Endometrium (tissue), 2 donors: ENCODE results near the gene TEKTIP1.
"Not testable (repeated sequence)": the region's sequence is repeated elsewhere in the genome, so short reads cannot be mapped to it uniquely, and the experiment has no call there.

ENCODE experiments used
- FAIRE-seq: peaks from 2 replicates; lab custom pipeline; 2012; peaks lifted over from hg19 to GRCh38; lab: Jason Lieb, UNC
- donor health status: control.
- donor health status: control.

Gene TEKTIP1

GRCh38 chr19:3557461-3558248, 18.7 kb downstream of the TEKTIP1 start, which contains the start of gene MFSD12:
Gene MFSD12, minus strand, starts transcription at chr19:3557586. Its CDS starts 183 bp downstream, at chr19:3557403.
- no peak for FAIRE-seq

GRCh38 chr19:3563709-3564524, 24.9 kb downstream of the TEKTIP1 start:
- FAIRE-seq, result no peak

GRCh38 chr19:3565139-3565538, 26.2 kb downstream of the TEKTIP1 start:
- FAIRE-seq, result no peak

- FAIRE-seq, result not testable (repeated sequence)
These were observed 31.1 kb downstream of the TEKTIP1 start for GRCh38 chr19:3570042-3570441.

- no peak for FAIRE-seq
These were observed 31.6 kb downstream of the TEKTIP1 start for GRCh38 chr19:3570606-3571011.

DNA sequence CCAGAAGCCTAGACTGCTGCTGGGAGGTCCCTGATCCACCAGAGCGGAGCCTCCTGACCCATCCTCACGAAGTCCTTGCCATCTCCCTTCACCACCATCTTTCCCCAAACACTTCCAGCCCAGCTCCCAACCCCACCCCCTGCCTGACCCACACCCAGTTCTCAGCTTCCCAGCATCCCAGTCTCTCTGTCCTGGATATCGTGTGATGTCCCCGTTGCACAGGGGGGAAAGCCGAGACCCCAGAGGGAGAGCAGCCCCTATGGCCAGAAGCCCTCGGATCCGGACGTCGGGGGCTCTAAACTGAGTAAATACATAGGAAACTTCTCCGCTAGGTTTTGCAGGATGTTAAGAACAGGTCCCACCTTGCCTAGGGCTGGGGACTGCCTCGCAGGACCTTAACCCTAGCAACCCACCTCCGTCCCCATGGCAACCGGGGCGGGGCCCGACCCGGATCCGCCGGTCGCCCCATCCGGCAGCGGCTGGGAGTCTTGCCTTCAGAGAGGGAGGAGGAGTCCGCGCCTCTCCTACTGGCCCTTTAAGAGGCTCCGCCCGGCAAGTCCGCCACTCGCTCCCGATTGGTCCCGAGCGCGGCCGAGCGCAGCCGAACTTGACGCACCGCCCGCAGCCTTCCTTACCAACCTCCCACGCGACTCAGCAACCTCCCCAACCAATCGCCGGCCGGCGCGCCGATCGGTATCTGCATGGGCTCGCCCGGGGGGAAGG, 33.3 kb downstream of the TEKTIP1 start:
- FAIRE-seq, result peak; percentile 96

GRCh38 chr19:3572855-3573161, 33.8 kb downstream of the TEKTIP1 start, which contains the start of gene HMG20B:
Gene HMG20B, plus strand, starts transcription at chr19:3572944. Its CDS starts 366 bp downstream, at chr19:3573310.
- FAIRE-seq, result no peak

DNA sequence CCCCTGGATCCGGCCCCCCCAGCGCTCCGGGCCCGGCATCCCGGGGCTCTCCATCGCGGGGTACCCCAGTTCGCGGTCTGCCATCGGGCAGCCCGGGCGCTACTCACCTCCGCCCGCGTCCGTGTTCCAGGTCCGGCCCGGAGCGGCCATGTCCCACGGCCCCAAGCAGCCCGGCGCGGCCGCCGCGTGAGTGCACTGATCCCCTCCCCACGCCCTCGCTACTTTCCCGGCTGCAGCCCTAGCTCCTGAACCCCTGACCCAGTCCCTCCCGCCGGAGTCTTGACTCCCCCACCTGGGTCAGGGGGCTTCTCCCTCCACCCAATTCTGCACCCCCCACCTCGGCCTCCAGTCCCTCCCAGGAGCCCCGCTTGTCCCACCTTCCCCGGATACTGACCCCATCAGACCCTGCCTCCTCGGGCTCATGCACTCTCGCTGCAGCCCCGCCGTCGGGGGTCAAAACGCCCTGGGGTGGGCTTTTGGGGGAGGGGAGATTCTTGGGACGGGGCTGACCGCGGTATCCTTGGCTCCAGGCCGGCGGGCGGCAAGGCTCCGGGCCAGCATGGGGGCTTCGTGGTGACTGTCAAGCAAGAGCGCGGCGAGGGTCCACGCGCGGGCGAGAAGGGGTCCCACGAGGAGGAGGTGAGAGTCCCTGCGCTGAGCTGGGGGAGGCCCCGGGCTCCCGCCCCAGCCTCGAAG, 34.3 kb downstream of the TEKTIP1 start:
- FAIRE-seq, result no peak

DNA sequence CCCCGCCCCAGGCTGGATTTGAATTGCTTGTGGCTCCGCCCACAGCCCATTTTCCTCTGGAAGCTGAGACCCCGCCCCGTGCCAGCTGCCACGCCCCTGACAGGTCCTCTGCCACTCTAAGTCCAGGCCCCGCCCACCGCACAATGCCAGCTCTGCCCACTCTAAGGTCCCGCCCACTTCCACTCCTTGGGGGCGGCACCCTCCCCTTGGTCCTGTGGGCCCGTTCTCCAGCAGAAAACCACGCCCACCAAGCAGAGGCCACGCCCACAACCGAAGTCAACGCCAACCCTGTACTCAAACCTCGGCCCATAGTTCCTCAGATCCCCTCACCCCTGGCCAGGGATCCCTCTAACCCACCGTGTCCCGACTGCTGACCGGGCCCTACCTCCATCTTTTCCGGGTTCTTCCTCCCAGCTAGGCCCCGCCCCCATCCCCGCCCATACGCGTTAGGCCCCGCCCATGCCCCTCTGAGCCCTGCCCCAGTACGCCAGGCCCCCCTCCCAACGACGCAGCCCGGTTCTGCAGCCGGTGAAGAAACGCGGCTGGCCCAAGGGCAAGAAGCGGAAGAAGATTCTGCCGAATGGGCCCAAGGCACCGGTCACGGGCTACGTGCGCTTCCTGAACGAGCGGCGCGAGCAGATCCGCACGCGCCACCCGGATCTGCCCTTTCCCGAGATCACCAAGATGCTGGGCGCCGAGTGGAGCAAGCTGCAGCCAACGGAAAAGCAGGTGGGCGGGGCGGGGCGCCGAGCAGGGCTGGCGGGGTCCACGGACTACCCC, 35.1 kb downstream of the TEKTIP1 start:
- FAIRE-seq, result no peak

DNA sequence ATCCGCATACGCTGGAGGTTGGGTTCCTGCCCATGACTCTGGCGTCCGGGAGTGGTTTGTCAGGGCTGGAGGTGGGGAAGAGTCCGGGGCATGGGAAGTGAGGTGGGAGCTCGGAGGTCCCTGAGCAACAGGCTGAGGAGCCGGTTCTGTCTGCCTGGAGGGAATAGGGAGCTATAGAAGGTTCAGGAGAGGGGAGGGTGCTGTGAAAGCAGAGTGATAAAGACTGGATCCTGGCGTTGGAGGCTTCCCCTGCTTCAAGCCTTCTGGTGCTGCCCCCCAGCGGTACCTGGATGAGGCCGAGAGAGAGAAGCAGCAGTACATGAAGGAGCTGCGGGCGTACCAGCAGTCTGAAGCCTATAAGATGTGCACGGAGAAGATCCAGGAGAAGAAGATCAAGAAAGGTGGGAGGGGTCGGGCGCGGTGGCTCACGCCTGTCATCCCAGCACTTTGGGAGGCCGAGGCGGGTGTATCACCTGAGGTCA, 36.3 kb downstream of the TEKTIP1 start:
- no peak for FAIRE-seq

DNA sequence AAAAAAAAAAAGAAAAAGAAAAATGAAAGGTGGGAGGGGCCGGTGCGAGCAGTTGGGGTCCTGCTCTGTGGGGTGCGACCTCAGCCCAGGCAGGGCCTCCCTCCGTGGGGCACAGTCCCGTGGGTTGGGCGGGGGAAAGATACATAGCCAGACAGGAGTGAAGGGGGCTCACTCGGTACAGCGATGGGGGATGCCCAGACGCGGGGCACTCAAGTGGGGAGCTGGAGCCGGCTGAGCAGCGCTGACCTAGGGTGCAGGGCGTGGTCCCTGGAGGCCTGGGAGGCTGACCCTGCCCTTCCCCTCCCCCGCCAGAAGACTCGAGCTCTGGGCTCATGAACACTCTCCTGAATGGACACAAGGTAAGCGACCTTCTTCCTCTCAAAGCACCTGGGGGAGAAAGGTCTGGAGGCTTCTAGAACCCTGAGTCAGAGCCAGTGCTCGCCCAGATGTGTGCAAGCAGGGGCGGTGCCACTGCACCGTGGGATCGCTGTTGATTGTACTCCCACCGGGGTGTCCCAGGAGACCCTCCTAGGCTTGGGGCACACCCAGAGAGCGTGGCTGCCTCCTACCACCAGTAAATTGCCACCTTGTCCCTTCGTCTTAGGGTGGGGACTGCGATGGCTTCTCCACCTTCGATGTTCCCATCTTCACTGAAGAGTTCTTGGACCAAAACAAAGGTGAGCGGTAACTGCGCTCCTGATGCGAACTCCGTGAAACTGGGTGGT, 37.1 kb downstream of the TEKTIP1 start:
- no peak for FAIRE-seq

DNA sequence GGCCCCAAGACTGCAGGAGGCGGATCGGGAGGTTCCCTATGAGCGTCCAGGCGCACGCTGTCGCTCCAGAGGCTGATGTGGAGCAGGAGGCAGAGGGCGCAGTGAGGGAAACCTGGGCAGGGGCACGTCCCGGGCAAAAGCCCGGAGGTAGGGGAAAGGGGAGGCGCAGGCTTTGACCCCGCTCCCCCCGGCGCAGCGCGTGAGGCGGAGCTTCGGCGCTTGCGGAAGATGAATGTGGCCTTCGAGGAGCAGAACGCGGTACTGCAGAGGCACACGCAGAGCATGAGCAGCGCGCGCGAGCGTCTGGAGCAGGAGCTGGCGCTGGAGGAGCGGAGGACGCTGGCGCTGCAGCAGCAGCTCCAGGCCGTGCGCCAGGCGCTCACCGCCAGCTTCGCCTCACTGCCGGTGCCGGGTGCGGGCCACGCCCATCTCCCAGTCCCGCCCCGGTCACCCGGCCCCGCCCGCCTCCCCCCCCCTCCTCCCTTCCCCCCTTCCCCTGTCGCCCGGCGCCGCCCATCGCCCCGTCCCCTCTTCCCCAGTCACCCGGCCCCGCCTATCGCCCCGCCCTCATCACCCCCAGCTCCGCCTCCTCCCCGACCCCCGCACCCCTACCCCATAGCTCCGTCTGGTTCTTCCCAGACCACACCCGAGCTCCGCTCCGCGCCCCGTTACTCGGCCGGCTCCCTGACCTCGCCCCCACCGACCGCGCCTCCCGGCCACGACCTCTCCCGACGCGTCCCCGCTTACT, 37.9 kb downstream of the TEKTIP1 start:
- no peak for FAIRE-seq

DNA sequence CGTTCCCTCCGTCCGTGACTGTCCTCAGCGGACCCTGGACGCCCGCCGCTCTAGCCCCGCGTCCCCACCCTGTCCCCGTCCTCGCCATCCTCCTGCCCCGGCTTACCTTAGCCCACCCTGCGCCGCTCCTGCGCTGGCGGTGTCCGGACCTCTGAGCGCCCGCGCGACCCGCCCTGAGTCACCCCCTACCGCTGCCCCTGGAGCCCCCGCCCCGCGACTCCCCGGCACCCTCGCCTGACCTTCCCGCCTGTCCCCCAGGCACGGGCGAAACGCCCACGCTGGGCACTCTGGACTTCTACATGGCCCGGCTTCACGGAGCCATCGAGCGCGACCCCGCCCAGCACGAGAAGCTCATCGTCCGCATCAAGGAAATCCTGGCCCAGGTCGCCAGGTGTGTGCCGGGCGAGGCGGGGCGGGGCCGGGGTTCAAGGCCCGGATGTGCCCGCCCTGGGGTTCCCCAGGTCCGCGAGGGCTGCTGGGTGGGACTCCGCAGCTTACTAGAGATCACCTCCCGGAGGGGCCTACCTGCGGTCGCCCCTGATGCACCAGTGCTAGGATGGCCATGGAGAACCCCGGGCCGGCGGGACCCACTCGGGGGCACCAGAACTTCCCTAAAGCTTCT, 38.9 kb downstream of the TEKTIP1 start:
- FAIRE-seq, result no peak

GRCh38 chr19:3578390-3578789, 39.4 kb downstream of the TEKTIP1 start:
- no peak for FAIRE-seq

DNA sequence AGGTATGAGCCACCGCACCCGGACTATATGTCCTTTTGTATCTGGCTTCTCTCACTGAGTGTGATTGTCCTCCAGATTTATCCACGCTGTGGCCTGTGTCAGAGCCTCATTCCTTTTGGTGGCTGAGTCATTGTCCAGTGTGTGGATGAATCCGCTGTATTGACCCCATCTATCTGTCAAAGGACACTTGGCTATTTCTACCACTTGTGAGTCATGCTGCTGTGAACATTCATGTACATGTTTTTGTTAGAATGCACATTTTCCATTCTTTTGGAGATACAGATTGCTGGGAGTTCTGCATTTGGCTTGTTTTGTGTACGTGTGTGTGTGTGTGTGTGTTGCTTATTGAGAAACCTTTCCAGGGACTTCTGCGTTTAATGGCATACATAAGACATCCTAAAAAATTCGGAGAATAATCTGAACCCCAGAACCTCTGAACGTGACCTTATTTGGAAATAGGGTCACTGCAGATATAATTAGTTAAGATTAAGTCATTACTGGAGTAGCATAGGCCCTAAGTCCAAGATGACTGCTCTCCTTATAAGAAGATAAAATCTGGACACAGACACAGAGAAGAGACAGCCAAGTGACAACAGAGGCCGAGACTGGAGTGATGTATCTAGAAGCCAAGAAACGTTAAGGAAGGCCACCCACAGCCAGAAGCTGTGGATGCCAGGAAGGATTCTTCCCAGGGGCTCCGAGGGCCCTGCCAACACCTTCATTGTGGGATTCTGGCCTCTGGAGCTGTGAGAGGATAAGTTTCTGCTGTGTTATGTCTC, 41.4 kb downstream of the TEKTIP1 start:
- FAIRE-seq, result no peak

- not testable (repeated sequence) for FAIRE-seq
These were observed 42.8 kb downstream of the TEKTIP1 start for GRCh38 chr19:3581792-3582191.

GRCh38 chr19:3584036-3584802, 45.2 kb downstream of the TEKTIP1 start:
- FAIRE-seq, result not testable (repeated sequence)
